ENCODE data around the gene MYRIP.

Gene MYRIP

GRCh38 chr3:39965461-39965860 lies 156.1 kb downstream of the MYRIP start:
- TF ChIP-seq, protein P1, sequence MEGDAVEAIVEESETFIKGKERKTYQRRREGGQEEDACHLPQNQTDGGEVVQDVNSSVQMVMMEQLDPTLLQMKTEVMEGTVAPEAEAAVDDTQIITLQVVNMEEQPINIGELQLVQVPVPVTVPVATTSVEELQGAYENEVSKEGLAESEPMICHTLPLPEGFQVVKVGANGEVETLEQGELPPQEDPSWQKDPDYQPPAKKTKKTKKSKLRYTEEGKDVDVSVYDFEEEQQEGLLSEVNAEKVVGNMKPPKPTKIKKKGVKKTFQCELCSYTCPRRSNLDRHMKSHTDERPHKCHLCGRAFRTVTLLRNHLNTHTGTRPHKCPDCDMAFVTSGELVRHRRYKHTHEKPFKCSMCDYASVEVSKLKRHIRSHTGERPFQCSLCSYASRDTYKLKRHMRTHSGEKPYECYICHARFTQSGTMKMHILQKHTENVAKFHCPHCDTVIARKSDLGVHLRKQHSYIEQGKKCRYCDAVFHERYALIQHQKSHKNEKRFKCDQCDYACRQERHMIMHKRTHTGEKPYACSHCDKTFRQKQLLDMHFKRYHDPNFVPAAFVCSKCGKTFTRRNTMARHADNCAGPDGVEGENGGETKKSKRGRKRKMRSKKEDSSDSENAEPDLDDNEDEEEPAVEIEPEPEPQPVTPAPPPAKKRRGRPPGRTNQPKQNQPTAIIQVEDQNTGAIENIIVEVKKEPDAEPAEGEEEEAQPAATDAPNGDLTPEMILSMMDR (IDR thresholded peaks at IDR 0.05; ENCODE audit: control extremely low read depth, extremely low read depth, low read depth, missing control alignments): no peak
- no peak for DNase-seq (ENCODE audit: extremely low spot score)
- CTCF ChIA-PET: interaction anchor here (1.2 kb wide), 1 partner anchor 12 kb away, joined by 3 read pairs; no protein-coding TSS in a partner anchor
- POLR2A ChIA-PET: no interaction called here

- ChIA-PET POLR2A (no interaction called here), CTCF (no interaction called here)
- DNase-seq (ENCODE audit: extremely low spot score): no peak
- TF ChIP-seq, protein P1 (IDR thresholded peaks at IDR 0.05; ENCODE audit: control extremely low read depth, extremely low read depth, low read depth, missing control alignments): no peak
Observed at GRCh38 chr3:39965997-39966396, 156.6 kb downstream of the MYRIP start.

DNA sequence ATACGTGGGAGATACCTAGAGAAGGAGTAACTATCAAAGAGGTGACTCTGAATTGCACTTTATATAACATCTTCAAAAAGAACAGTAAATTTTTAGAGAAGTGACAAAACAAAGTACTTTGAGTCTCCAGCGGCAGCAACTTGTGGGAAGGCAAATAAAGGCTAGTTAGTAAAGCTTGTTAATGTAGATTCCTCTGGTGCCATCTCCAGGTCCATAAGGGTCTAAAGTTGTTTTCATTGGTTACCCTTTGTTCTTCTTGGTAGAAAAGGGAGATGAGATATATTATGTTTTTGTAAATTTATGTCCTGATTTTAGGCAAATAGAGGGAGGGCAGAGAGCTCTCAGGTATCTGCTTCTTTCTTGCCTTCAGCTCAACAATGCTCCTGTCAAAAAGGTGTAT lies 161.6 kb downstream of the MYRIP start:
- TF ChIP-seq, protein P1 (IDR thresholded peaks at IDR 0.05; ENCODE audit: control extremely low read depth, extremely low read depth, low read depth, missing control alignments): no peak
- POLR2A ChIA-PET: no interaction called here
- CTCF ChIA-PET: no interaction called here
- DNase-seq (ENCODE audit: extremely low spot score): no peak

- ChIA-PET POLR2A (no interaction called here), CTCF (no interaction called here)
- TF ChIP-seq, protein P1 (IDR thresholded peaks at IDR 0.05; ENCODE audit: control extremely low read depth, extremely low read depth, low read depth, missing control alignments): no peak
- DNase-seq (ENCODE audit: extremely low spot score): no peak
Observed at GRCh38 chr3:39971559-39972031, 162.2 kb downstream of the MYRIP start.

DNA sequence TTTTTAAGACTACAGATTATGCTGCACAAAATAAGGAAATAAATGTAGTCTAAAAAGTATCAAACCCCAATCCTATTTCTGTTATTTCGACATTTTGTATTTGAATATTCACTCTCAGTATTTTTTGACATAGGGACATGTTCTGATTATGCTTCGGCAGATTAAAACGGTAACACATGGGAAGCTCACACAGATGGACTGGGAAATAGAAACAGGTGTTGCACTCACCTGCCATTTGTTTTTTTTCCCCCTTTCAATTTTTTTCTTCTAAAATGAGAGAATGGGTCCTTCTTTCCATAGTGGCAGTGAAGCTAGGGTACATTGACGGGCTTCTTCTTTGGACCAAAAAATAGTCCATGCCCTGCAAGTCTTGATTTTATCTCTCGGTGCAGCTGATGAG lies 163.1 kb downstream of the MYRIP start:
- CTCF ChIA-PET: no interaction called here
- TF ChIP-seq, protein P1 (IDR thresholded peaks at IDR 0.05; ENCODE audit: control extremely low read depth, extremely low read depth, low read depth, missing control alignments): no peak
- POLR2A ChIA-PET: no interaction called here
- DNase-seq (ENCODE audit: extremely low spot score): no peak

- POLR2A ChIA-PET: no interaction called here
- DNase-seq (ENCODE audit: extremely low spot score): no peak
- CTCF ChIA-PET: interaction anchor here (1.4 kb wide), 1 partner anchor 13 kb away, joined by 3 read pairs; no protein-coding TSS in a partner anchor
- TF ChIP-seq, protein P1 (IDR thresholded peaks at IDR 0.05; ENCODE audit: control extremely low read depth, extremely low read depth, low read depth, missing control alignments): no peak
Observed at GRCh38 chr3:39977058-39977794, 167.8 kb downstream of the MYRIP start.

Data from GM10248 (cell line).